ENCODE data around the gene DPY19L2.
"Not testable (repeated sequence)": the region's sequence is repeated elsewhere in the genome, so short reads cannot be mapped to it uniquely, and the experiment has no call there.

DPY19L2 gene

GRCh38 chr12:63529641-63530040 lies 138.7 kb downstream of the DPY19L2 start:
- DNase-seq (ENCODE audit: low read depth), result not testable (repeated sequence)

GRCh38 chr12:63525831-63526230 lies 142.5 kb downstream of the DPY19L2 start:
- DNase-seq (ENCODE audit: low read depth), result no peak

- DNase-seq (ENCODE audit: low read depth), result no peak
These were observed 146.6 kb downstream of the DPY19L2 start for GRCh38 chr12:63521706-63522105.
